GM19438 (cell line): Measurements from ENCODE around the gene FAU.

Experiments
- ATAC-seq: cut with Tn5 transposase; IDR thresholded peaks from one replicate; pipeline ENCODE4 v1.9.1; 2021; ENCODE audit warnings: low read depth; ENCODE audit not compliant: unreplicated experiment

Gene FAU

DNA sequence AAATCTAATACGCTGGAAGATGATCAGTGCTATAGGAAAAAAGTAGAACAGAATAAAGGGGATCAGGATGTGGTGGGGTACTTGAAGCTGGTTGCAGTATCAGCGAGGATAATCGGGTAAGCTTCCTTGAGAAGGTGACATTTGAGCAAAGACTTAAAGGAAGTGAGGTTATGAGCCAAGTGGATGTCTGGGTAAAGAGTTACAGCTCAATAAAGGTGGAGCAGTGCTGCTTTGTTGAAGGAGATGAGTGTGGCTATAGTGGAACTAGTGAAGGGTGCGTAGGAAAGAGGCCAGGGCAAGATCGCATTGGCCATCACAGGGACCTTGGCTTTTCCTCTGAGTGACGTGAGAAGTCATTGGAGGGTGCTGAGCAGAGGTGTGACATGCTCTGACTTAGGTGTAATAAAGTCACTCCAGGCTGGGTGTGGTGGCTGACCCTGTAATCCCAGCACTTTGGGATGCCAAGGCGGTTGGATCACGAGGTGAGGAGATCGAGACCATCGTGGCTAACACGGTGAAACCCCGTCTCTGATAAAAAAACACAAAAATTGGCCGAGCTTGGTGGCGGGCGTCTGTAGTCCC lies 14.7 kb upstream of the FAU start:
- ATAC-seq, result no peak

GRCh38 chr11:65135633-65136145 lies 13.8 kb upstream of the FAU start:
- no peak for ATAC-seq

DNA sequence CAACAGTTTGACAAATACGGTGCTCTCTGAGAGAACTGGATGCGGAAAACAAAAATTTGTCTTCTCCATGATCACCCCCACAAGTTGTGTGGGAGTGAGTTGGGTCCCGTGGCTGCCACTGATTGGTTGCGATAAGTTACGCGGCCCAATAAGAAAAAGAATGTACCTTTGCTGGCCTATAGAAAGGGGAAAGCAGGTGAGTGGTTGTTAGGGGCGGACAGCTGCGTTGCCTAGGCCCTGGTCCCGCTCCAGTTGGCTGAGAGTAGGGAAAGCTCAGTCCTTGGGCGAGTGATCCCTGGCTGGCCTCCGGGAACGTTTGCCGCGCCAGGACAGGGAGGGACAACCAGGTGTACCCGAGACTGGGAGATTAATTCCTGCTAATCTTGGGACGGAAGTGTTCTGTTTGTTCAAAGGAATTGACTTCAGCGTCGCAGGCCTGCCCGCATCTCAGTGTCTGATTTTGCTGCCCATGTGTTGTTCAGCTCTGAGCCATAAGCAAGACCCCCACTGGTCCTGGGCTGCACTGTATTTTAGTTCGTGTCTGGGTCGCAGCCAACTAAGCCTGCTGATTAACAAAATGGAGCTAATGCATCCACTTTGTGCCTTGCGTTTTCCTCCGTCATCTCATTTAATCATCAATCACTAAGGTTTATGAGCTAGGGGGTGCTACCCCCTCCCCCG lies 13.2 kb upstream of the FAU start:
- peak; percentile 55 for ATAC-seq

DNA sequence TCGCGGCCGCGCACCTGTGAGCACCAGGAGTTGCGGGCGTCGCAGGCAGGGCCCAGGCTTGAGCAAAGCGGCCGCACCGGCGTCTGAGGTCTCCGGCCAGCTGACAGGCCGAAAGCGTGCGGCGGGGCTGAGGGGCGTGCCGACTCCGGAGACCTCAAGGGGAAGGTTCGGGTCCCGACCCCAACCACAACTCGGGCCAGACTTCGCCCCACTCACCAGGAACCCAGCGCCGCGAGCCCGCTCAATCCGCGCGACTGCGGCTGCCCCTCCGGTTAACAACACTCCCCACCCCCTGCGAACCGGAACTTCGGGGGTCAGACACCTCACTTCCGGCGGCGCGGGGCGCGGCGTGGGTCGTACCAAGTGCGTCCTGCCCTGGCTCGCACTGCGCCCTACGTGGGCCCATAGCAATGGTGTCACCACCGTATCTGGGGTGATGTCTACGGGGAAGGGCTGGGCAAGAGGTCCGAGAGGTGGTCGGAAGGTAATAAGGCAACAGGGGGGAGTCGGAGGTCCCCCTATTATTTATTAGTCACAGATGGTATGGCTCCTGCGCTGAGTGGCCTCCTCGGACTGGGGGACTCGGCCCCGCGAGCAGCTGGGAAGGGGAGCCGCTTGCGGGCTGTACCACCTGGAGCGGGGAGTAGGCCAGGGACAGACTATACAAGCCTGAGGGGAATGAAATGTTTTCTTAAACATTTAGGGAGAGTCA lies 12.5 kb upstream of the FAU start, which contains the start of gene SYVN1:
Gene SYVN1, minus strand, starts transcription at position 280 of the 712 bp plus-strand sequence. CDS start 918 bp downstream, outside the sequence.
- ATAC-seq, result peak; percentile 46

- no peak for ATAC-seq
Observed at GRCh38 chr11:65133724-65134123, 11.8 kb upstream of the FAU start.

- no peak for ATAC-seq
Observed at GRCh38 chr11:65132988-65133700, 11.2 kb upstream of the FAU start.

- ATAC-seq, result no peak
Observed at GRCh38 chr11:65132238-65132987, 10.5 kb upstream of the FAU start.

DNA sequence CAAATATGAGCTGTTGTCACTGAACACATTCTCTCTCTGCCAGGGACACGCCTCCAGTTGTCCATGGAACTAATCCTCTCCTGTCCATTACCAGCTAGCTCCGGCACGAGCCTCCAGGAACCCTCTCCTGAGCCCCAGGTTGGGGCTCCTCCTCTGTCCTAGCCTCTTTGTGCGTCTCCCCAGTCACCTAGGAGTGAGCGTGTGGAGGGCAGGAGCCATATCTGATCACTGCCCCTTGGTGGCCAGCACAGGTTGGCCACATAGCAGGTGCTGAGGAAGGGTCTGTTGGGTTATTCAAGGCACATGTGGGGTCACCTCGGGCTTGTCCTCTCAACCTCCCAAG lies 9.9 kb upstream of the FAU start:
- ATAC-seq, result no peak

DNA sequence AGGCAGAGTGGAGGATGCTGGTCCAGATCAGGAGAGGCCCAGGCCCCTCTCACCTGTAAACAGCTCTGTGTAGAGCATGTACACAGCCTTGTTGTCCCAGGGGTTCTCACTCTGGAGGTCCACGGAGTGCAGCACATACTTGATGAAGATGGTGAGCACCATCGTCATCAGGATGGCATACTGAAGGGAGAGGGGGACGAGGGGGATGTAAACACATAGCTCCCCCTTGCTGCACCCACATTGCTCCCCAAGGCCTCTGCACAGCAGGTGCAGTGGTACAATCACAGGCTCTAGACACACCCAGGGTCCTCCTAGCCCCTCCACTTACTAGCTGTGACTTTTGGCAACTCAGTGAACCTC lies 9.5 kb upstream of the FAU start:
- no peak for ATAC-seq

GRCh38 chr11:65130631-65131416 lies 8.9 kb upstream of the FAU start:
- ATAC-seq, result no peak

GRCh38 chr11:65129649-65130441 lies 7.9 kb upstream of the FAU start:
- ATAC-seq, result no peak

DNA sequence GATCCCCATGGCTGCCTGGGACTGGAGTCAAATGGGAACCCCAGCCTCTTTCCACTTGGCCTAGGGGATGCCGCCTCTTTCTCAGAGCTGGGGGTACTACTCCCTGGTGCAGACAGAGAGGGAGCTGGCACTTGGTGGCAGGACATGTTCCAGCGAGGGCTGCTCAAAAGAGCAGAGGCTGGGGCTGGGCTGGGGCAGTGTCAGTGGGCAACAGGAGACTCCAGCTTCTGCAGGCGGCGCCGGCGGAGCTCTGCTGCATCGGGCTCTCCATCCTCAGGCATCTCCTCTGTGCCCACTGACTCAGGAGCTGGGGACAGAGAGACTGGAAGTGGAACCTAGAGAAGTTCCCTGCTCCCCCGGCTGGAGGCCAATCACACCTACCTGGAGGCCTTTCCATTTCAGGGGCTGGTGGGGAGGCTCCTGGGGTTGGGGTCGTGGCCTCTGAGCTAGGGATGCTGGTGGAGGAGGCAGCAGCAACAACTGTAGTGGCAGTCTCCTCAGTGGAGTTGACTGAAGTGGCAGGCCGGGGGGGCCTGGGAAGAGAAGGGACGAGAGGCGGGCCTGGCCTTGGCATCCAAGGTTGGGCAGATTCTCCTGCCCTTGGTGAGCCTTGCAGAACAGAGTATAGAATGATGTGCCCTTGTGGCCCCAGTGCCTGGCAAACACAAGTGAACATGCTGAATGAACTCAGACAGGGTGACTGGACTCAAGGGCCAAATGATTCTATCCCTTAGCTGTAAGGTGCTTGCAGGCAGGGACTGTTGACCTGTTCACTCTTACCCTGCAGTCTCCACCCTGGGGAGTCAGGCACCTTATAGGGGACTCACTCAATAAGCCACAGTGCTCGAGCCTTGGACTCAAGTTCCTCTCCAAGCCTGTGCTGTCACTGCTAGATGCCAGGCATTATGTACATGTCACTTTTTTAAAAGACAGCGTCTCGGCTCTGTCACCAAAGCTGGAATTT lies 6.5 kb upstream of the FAU start:
- ATAC-seq, result no peak

- no peak for ATAC-seq
Observed at GRCh38 chr11:65127473-65128181, 5.7 kb upstream of the FAU start.

GRCh38 chr11:65126624-65127274 lies 4.8 kb upstream of the FAU start:
- ATAC-seq, result no peak

GRCh38 chr11:65125197-65126056 lies 3.5 kb upstream of the FAU start:
- no peak for ATAC-seq
